ENCODE results near the gene COMMD9.

COMMD9 gene

GRCh38 chr11:36306888-36307287, 17.7 kb upstream of the COMMD9 start:
- Histone ChIP-seq H3K4ac (ENCODE audit: low read length) (no peak overlapping the region), H3K79me1 (ENCODE audit: low read depth, low read length) (no peaks in the 10 kb centered on the region), H3K4me2 (ENCODE audit: insufficient read depth, low read length, poor library complexity, severe bottlenecking) (no peak overlapping the region), H2BK5ac (ENCODE audit: low read length) (no peak overlapping the region), H3K4me1 (ENCODE audit: control insufficient read depth in 2 of 2, insufficient read depth in 1 of 2, low read depth in 1 of 2, low read length in 2 of 2) (no peaks in the 10 kb centered on the region), H3K14ac (ENCODE audit: low read length) (no peak overlapping the region), H2BK15ac (ENCODE audit: low read length) (no peak overlapping the region), H3K9me3 (replicated peaks in 1 of 2; ENCODE audit: control insufficient read depth in 2 of 2, insufficient read depth in 1 of 2, low read depth in 1 of 2, low read length in 2 of 2) (no peaks in the 10 kb centered on the region), H4K8ac (ENCODE audit: low read depth, low read length) (no peak overlapping the region), H2AK5ac (ENCODE audit: low read depth, low read length) (no peak overlapping the region), H3K18ac (ENCODE audit: low read length) (no peak overlapping the region), H2AFZ (ENCODE audit: low read length) (no peak overlapping the region), H3K23ac (ENCODE audit: low read depth, low read length, poor library complexity) (no peak overlapping the region), H3K4me3 (ENCODE audit: low read length in 2 of 2) (no peak overlapping the region), H3K27me3 (ENCODE audit: control insufficient read depth in 3 of 3, insufficient read depth in 3 of 3, low read depth in 1 of 3, low read length in 3 of 3) (no peaks in the 10 kb centered on the region), H4K91ac (ENCODE audit: low read depth, low read length, poor library complexity) (no peak overlapping the region), H2BK120ac (ENCODE audit: low read depth, low read length) (no peak overlapping the region), H3K36me3 (replicated peaks in 1 of 2; ENCODE audit: control insufficient read depth in 2 of 2, insufficient read depth in 2 of 2, low read length in 2 of 2) (no peaks in the 10 kb centered on the region), H2BK12ac (ENCODE audit: low read length) (no peak overlapping the region), H3K27ac (replicated peaks; ENCODE audit: low read length) (no peak overlapping the region), H3K9ac (ENCODE audit: low read depth, low read length, poor library complexity) (no peak overlapping the region)
- no peak for DNase-seq (ENCODE audit: low spot score)
- WGBS, 2 donors (ENCODE audit: extremely low coverage in 2 of 2, insufficient read length in 2 of 2, insufficient replicate concordance in 1 of 2): no CpG with 5 or more reads among the region's 3 CpGs

GRCh38 chr11:36305047-36305446, 15.8 kb upstream of the COMMD9 start:
- Histone ChIP-seq H3K9ac (ENCODE audit: low read depth, low read length, poor library complexity) (no peak overlapping the region), H2BK15ac (ENCODE audit: low read length) (no peak overlapping the region), H3K4me1 (ENCODE audit: control insufficient read depth in 2 of 2, insufficient read depth in 1 of 2, low read depth in 1 of 2, low read length in 2 of 2) (no peaks in the 10 kb centered on the region), H2BK12ac (ENCODE audit: low read length) (no peak overlapping the region), H3K9me3 (replicated peaks in 1 of 2; ENCODE audit: control insufficient read depth in 2 of 2, insufficient read depth in 1 of 2, low read depth in 1 of 2, low read length in 2 of 2) (no peaks in the 10 kb centered on the region), H3K4me3 (ENCODE audit: low read length in 2 of 2) (no peak overlapping the region), H4K91ac (ENCODE audit: low read depth, low read length, poor library complexity) (no peak overlapping the region), H4K8ac (ENCODE audit: low read depth, low read length) (no peak overlapping the region), H3K27ac (replicated peaks; ENCODE audit: low read length) (no peak overlapping the region), H3K4me2 (ENCODE audit: insufficient read depth, low read length, poor library complexity, severe bottlenecking) (no peak overlapping the region), H3K18ac (ENCODE audit: low read length) (no peak overlapping the region), H3K27me3 (ENCODE audit: control insufficient read depth in 3 of 3, insufficient read depth in 3 of 3, low read depth in 1 of 3, low read length in 3 of 3) (no peaks in the 10 kb centered on the region), H2AFZ (ENCODE audit: low read length) (no peak overlapping the region), H2BK5ac (ENCODE audit: low read length) (no peak overlapping the region), H2BK120ac (ENCODE audit: low read depth, low read length) (no peak overlapping the region), H3K23ac (ENCODE audit: low read depth, low read length, poor library complexity) (no peak overlapping the region), H2AK5ac (ENCODE audit: low read depth, low read length) (no peak overlapping the region), H3K36me3 (replicated peaks in 1 of 2; ENCODE audit: control insufficient read depth in 2 of 2, insufficient read depth in 2 of 2, low read length in 2 of 2) (no peaks in the 10 kb centered on the region), H3K4ac (ENCODE audit: low read length) (no peak overlapping the region), H3K79me1 (ENCODE audit: low read depth, low read length) (no peaks in the 10 kb centered on the region), H3K14ac (ENCODE audit: low read length) (no peak overlapping the region)
- WGBS, 2 donors (ENCODE audit: extremely low coverage in 2 of 2, insufficient read length in 2 of 2, insufficient replicate concordance in 1 of 2): no CpG with 5 or more reads among the region's 1 CpG
- no peak for DNase-seq (ENCODE audit: low spot score)

GRCh38 chr11:36304351-36304750, 15.1 kb upstream of the COMMD9 start:
- no CpG with 5 or more reads among the region's 1 CpG for WGBS, 2 donors (ENCODE audit: extremely low coverage in 2 of 2, insufficient read length in 2 of 2, insufficient replicate concordance in 1 of 2)
- no peaks in the 10 kb centered on the region for H3K36me3 ChIP-seq (replicated peaks in 1 of 2; ENCODE audit: control insufficient read depth in 2 of 2, insufficient read depth in 2 of 2, low read length in 2 of 2)

GRCh38 chr11:36300650-36301049, 11.4 kb upstream of the COMMD9 start:
- Histone ChIP-seq H3K4me2 (ENCODE audit: insufficient read depth, low read length, poor library complexity, severe bottlenecking) (no peak overlapping the region), H3K27me3 (ENCODE audit: control insufficient read depth in 3 of 3, insufficient read depth in 3 of 3, low read depth in 1 of 3, low read length in 3 of 3) (no peaks in the 10 kb centered on the region), H3K9me3 (replicated peaks in 1 of 2; ENCODE audit: control insufficient read depth in 2 of 2, insufficient read depth in 1 of 2, low read depth in 1 of 2, low read length in 2 of 2) (peaks cover 0 to 14% of the 10 kb centered on the region in 2 donors), H3K4me1 (ENCODE audit: control insufficient read depth in 2 of 2, insufficient read depth in 1 of 2, low read depth in 1 of 2, low read length in 2 of 2) (peaks cover 5 to 10% of the 10 kb centered on the region in 2 donors), H3K4ac (ENCODE audit: low read length) (no peak overlapping the region), H3K79me1 (ENCODE audit: low read depth, low read length) (no peaks in the 10 kb centered on the region), H3K23ac (ENCODE audit: low read depth, low read length, poor library complexity) (no peak overlapping the region), H2AFZ (ENCODE audit: low read length) (no peak overlapping the region), H3K27ac (replicated peaks; ENCODE audit: low read length) (no peak overlapping the region), H3K14ac (ENCODE audit: low read length) (no peak overlapping the region), H4K8ac (ENCODE audit: low read depth, low read length) (no peak overlapping the region), H3K9ac (ENCODE audit: low read depth, low read length, poor library complexity) (no peak overlapping the region), H3K4me3 (ENCODE audit: low read length in 2 of 2) (no peak overlapping the region), H2BK12ac (ENCODE audit: low read length) (no peak overlapping the region), H2BK5ac (ENCODE audit: low read length) (no peak overlapping the region), H2AK5ac (ENCODE audit: low read depth, low read length) (no peak overlapping the region), H2BK120ac (ENCODE audit: low read depth, low read length) (no peak overlapping the region), H4K91ac (ENCODE audit: low read depth, low read length, poor library complexity) (no peak overlapping the region), H2BK15ac (ENCODE audit: low read length) (no peak overlapping the region), H3K36me3 (replicated peaks in 1 of 2; ENCODE audit: control insufficient read depth in 2 of 2, insufficient read depth in 2 of 2, low read length in 2 of 2) (no peaks in the 10 kb centered on the region), H3K18ac (ENCODE audit: low read length) (no peak overlapping the region)
- no CpG with 5 or more reads among the region's 3 CpGs for WGBS, 2 donors (ENCODE audit: extremely low coverage in 2 of 2, insufficient read length in 2 of 2, insufficient replicate concordance in 1 of 2)
- no peak for DNase-seq (ENCODE audit: low spot score)

More at GRCh38 chr11:36304351-36304750, 15.1 kb upstream of the COMMD9 start:
- Histone ChIP-seq H2BK15ac (ENCODE audit: low read length) (no peak overlapping the region), H3K4me2 (ENCODE audit: insufficient read depth, low read length, poor library complexity, severe bottlenecking) (no peak overlapping the region), H4K91ac (ENCODE audit: low read depth, low read length, poor library complexity) (no peak overlapping the region), H3K9me3 (replicated peaks in 1 of 2; ENCODE audit: control insufficient read depth in 2 of 2, insufficient read depth in 1 of 2, low read depth in 1 of 2, low read length in 2 of 2) (no peaks in the 10 kb centered on the region), H3K23ac (ENCODE audit: low read depth, low read length, poor library complexity) (no peak overlapping the region), H3K79me1 (ENCODE audit: low read depth, low read length) (no peaks in the 10 kb centered on the region), H3K27me3 (ENCODE audit: control insufficient read depth in 3 of 3, insufficient read depth in 3 of 3, low read depth in 1 of 3, low read length in 3 of 3) (no peaks in the 10 kb centered on the region), H3K9ac (ENCODE audit: low read depth, low read length, poor library complexity) (no peak overlapping the region), H3K4me1 (ENCODE audit: control insufficient read depth in 2 of 2, insufficient read depth in 1 of 2, low read depth in 1 of 2, low read length in 2 of 2) (no peaks in the 10 kb centered on the region), H3K18ac (ENCODE audit: low read length) (no peak overlapping the region), H2BK5ac (ENCODE audit: low read length) (no peak overlapping the region), H2AK5ac (ENCODE audit: low read depth, low read length) (no peak overlapping the region), H2BK12ac (ENCODE audit: low read length) (no peak overlapping the region), H3K4ac (ENCODE audit: low read length) (no peak overlapping the region), H2AFZ (ENCODE audit: low read length) (no peak overlapping the region), H3K4me3 (ENCODE audit: low read length in 2 of 2) (no peak overlapping the region), H4K8ac (ENCODE audit: low read depth, low read length) (no peak overlapping the region), H3K27ac (replicated peaks; ENCODE audit: low read length) (no peak overlapping the region), H2BK120ac (ENCODE audit: low read depth, low read length) (no peak overlapping the region), H3K14ac (ENCODE audit: low read length) (no peak overlapping the region)
- DNase-seq (ENCODE audit: low spot score): no peak

All from neuronal stem cell (in vitro differentiated cells).